ENCODE data around the gene CORO2B. TPM values are rescaled to one million over a fixed set of nuclear protein-coding genes. Genes with fewer than 3 reads are reported as not detected.
A peak's percentile ranks its signal among the peaks of the same experiment; 100 is the strongest.

CORO2B gene
- total RNA-seq, 1 donor from 2014 or later, result 16.3 TPM

- no peak for TF ChIP-seq CTCF (IDR thresholded peaks at IDR 0.05; ENCODE audit: partially characterized antibody, unreplicated experiment)
- H3K36me3 Mint-ChIP-seq (ENCODE audit: unreplicated experiment), result peaks cover 4% of the 10 kb centered on the region
- H3K9me3 Mint-ChIP-seq (ENCODE audit: unreplicated experiment), result peaks cover 8% of the 10 kb centered on the region
- peaks cover 73% of the 10 kb centered on the region for H3K4me1 Mint-ChIP-seq (ENCODE audit: low read depth, unreplicated experiment)
- no peak for DNase-seq
- H3K27ac Mint-ChIP-seq (ENCODE audit: unreplicated experiment), result peak overlapping the region; percentile 56
- H3K27me3 Mint-ChIP-seq (ENCODE audit: unreplicated experiment), result peaks cover 8% of the 10 kb centered on the region
- peak overlapping the region; percentile 45 for H3K4me3 Mint-ChIP-seq (ENCODE audit: unreplicated experiment)
Measured at GRCh38 chr15:68598171-68599152, 19.7 kb downstream of the CORO2B start.

- no peak for TF ChIP-seq CTCF (IDR thresholded peaks at IDR 0.05; ENCODE audit: partially characterized antibody, unreplicated experiment)
- Mint-ChIP-seq H3K9me3 (ENCODE audit: unreplicated experiment) (peaks cover 8% of the 10 kb centered on the region), H3K4me1 (ENCODE audit: low read depth, unreplicated experiment) (peaks cover 76% of the 10 kb centered on the region), H3K4me3 (ENCODE audit: unreplicated experiment) (peak overlapping the region; percentile 31), H3K27me3 (ENCODE audit: unreplicated experiment) (peaks cover 7% of the 10 kb centered on the region), H3K27ac (ENCODE audit: unreplicated experiment) (peak overlapping the region; percentile 56), H3K36me3 (ENCODE audit: unreplicated experiment) (peaks cover 4% of the 10 kb centered on the region)
- DNase-seq, result no peak
Measured at GRCh38 chr15:68599153-68599545, 20.4 kb downstream of the CORO2B start.

- H3K9me3 Mint-ChIP-seq (ENCODE audit: unreplicated experiment), result peaks cover 8% of the 10 kb centered on the region
- TF ChIP-seq CTCF (IDR thresholded peaks at IDR 0.05; ENCODE audit: partially characterized antibody, unreplicated experiment), result no peak
- H3K27me3 Mint-ChIP-seq (ENCODE audit: unreplicated experiment), result peaks cover 7% of the 10 kb centered on the region
- peaks cover 76% of the 10 kb centered on the region for H3K4me1 Mint-ChIP-seq (ENCODE audit: low read depth, unreplicated experiment)
- H3K36me3 Mint-ChIP-seq (ENCODE audit: unreplicated experiment), result peaks cover 4% of the 10 kb centered on the region
- H3K27ac Mint-ChIP-seq (ENCODE audit: unreplicated experiment), result peak overlapping the region; percentile 56
- DNase-seq, result peak; percentile 87
- H3K4me3 Mint-ChIP-seq (ENCODE audit: unreplicated experiment), result peak overlapping the region; percentile 31
Measured at GRCh38 chr15:68599560-68600071, 20.8 kb downstream of the CORO2B start.

- TF ChIP-seq CTCF (IDR thresholded peaks at IDR 0.05; ENCODE audit: partially characterized antibody, unreplicated experiment), result no peak
- Mint-ChIP-seq H3K4me3 (ENCODE audit: unreplicated experiment) (peak overlapping the region; percentile 77), H3K27me3 (ENCODE audit: unreplicated experiment) (peaks cover 7% of the 10 kb centered on the region), H3K9me3 (ENCODE audit: unreplicated experiment) (peaks cover 5% of the 10 kb centered on the region), H3K36me3 (ENCODE audit: unreplicated experiment) (peaks cover 6% of the 10 kb centered on the region), H3K4me1 (ENCODE audit: low read depth, unreplicated experiment) (peaks cover 67% of the 10 kb centered on the region), H3K27ac (ENCODE audit: unreplicated experiment) (peak overlapping the region; percentile 81)
- DNase-seq, result no peak
Measured at GRCh38 chr15:68601206-68602197, 22.7 kb downstream of the CORO2B start.
